Measurements from ENCODE around the gene PPP6R2. TPM values are rescaled to one million over a fixed set of nuclear protein-coding genes. Genes with fewer than 3 reads are reported as not detected.

PPP6R2 gene
- total RNA-seq, 1 experiment from 2014 or later, result 42.6 TPM

GRCh38 chr22:50443197-50443596, 100.1 kb downstream of the PPP6R2 start:
- H4K91ac ChIP-seq (ENCODE audit: insufficient read length, low read depth, low read length), result no peak overlapping the region
- WGBS (ENCODE audit: extremely low coverage, insufficient read length, low lambda C conversion rate), result no CpG with 5 or more reads among the region's 15 CpGs
- no peak overlapping the region for H4K8ac ChIP-seq (replicated peaks; ENCODE audit: insufficient read length, low read depth, low read length)
- no peak overlapping the region for H4K5ac ChIP-seq (ENCODE audit: insufficient read length, low read depth, low read length)
- no peaks in the 10 kb centered on the region for H4K20me1 ChIP-seq (ENCODE audit: control insufficient read depth, insufficient read depth, insufficient read length)
- H2BK15ac ChIP-seq (ENCODE audit: low read depth, low read length), result no peak overlapping the region
- H3K27me3 Mint-ChIP-seq (ENCODE audit: low read depth), result no peaks in the 10 kb centered on the region
- H3K4me1 Mint-ChIP-seq, result peaks cover 3 to 11% of the 10 kb centered on the region in 2 experiments; a peak in 3 of 4 replicates
- peaks cover 0 to 53% (median 23%) of the 10 kb centered on the region in 3 experiments; a peak in 6 of 7 replicates for H3K36me3 Mint-ChIP-seq (ENCODE audit: insufficient read depth in 1 of 3, low read depth in 3 of 3)
- no peaks in the 10 kb centered on the region for H3K23me2 ChIP-seq (ENCODE audit: insufficient read length, low read depth, low read length, poor library complexity, severe bottlenecking)
- no peaks in the 10 kb centered on the region for H3K4me1 ChIP-seq (ENCODE audit: insufficient read depth, low read length)
- no peak overlapping the region for H3K18ac ChIP-seq (ENCODE audit: insufficient read length, low read depth, low read length)
- H2AK5ac ChIP-seq (ENCODE audit: insufficient read length, low read length), result no peak overlapping the region
- no peak overlapping the region for H2BK12ac ChIP-seq (ENCODE audit: insufficient read length, low read depth, low read length)
- no peak overlapping the region for H3K14ac ChIP-seq (ENCODE audit: insufficient read depth, low read length)
- H3K27ac ChIP-seq (ENCODE audit: insufficient read length, low read depth, low read length), result no peak overlapping the region
- H3K4me2 ChIP-seq (ENCODE audit: insufficient read depth, insufficient read length, low read length), result no peak overlapping the region
- H3K27ac Mint-ChIP-seq, result peak overlapping the region in 1 of 3 experiments; percentile 89; a peak in 2 of 7 replicates
- H3T11ph ChIP-seq (ENCODE audit: low read length), result no peak overlapping the region
- no peak for DNase-seq
- H3K79me1 ChIP-seq (ENCODE audit: insufficient read depth, low read depth, low read length, poor library complexity, severe bottlenecking), result no peaks in the 10 kb centered on the region
- no peak overlapping the region for H2BK120ac ChIP-seq (ENCODE audit: low read depth, low read length, poor library complexity, severe bottlenecking)
- no peaks in the 10 kb centered on the region for H3K27me3 ChIP-seq (ENCODE audit: insufficient read depth, low read length)
- H2BK5ac ChIP-seq (ENCODE audit: insufficient read length, low read length), result no peak overlapping the region
- no peak for TF ChIP-seq CTCF (conservative IDR thresholded peaks at IDR 0.05)
- no peak overlapping the region for H2BK20ac ChIP-seq (ENCODE audit: low read depth, low read length, poor library complexity, severe bottlenecking)
- no peaks in the 10 kb centered on the region for H3K9me3 Mint-ChIP-seq
- H3K56ac ChIP-seq (ENCODE audit: insufficient read length, low read depth, low read length), result no peak overlapping the region
- no peak overlapping the region for H3K4ac ChIP-seq (ENCODE audit: low read depth, low read length)
- no peaks in the 10 kb centered on the region for H3K9me3 ChIP-seq (ENCODE audit: control insufficient read depth, low read depth, low read length)
- no peak overlapping the region for H3K9ac ChIP-seq (ENCODE audit: extremely low read depth, insufficient read length, low read length)
- H3K4me3 Mint-ChIP-seq, result no peak overlapping the region
- no peaks in the 10 kb centered on the region for H3K79me2 ChIP-seq (ENCODE audit: insufficient read depth, low read length)
- H2AFZ ChIP-seq (ENCODE audit: low read length), result no peak overlapping the region
- no peak overlapping the region for H3K23ac ChIP-seq (ENCODE audit: insufficient read length, low read depth, low read length)

Measured in H9 (cell line).